Measurements from ENCODE around the gene RNF26. TPM values are rescaled to one million over a fixed set of nuclear protein-coding genes. Genes with fewer than 3 reads are reported as not detected.

Gene RNF26
- total and polyA plus RNA-seq, 2 of the 4 experiments (the other 2 are of a cell fraction), result 3.4 to 36.7 TPM

DNA sequence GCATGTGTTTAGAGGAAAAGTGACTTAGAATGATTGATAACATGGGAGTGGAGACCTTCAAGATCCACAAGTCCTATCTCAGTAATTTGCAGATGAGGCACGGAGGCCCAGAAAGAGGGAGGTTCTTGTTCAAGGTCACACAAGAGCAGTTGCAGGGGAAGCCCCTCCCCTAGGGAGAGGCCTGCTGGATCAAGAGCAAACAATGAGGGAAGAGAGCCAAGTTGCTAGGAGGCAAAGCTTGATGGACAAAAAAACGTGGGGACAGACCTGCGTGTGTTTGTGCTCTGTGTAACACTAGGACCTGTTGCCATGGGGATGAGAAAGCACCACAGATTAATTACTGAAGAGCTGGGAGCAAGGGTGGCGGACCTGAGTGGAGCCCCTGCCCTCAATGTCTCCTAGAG, 18.5 kb downstream of the RNF26 start:
- H3K4me1 ChIP-seq (ENCODE audit: control insufficient read depth, insufficient read depth, low read length), result no peaks in the 10 kb centered on the region
- 0% methylated on average over 2 of the region's 4 CpGs; no CpG with 5 or more reads in 1 of the 2 experiments for WGBS, 2 experiments (ENCODE audit: extremely low coverage in 2 of 2, insufficient read length in 1 of 2)
- DNase-seq (no peak), ATAC-seq (ENCODE audit: low read depth) (no peak)
- no peak overlapping the region for H2BK20ac ChIP-seq (ENCODE audit: low read depth, low read length)
- H3K4me2 ChIP-seq (ENCODE audit: low read depth, low read length), result no peak overlapping the region
- H3K27me3 ChIP-seq (ENCODE audit: control insufficient read depth, insufficient read depth, low read length), result peaks cover 18% of the 10 kb centered on the region
- dilution Hi-C loops (cut with HindIII; ENCODE audit: low sequenced_read_pairs, unreplicated experiment), result no loop called here
- CTCF ChIA-PET, result interaction anchor here (0.6 kb wide), 1 partner anchor 122 kb away, joined by 4 read pairs; no protein-coding TSS in a partner anchor
- H2BK15ac ChIP-seq (ENCODE audit: low read depth, low read length), result no peak overlapping the region
- H3K23ac ChIP-seq (ENCODE audit: low read depth, low read length), result no peak overlapping the region
- H3K36me3 ChIP-seq (ENCODE audit: control insufficient read depth, insufficient read depth, low read length), result no peaks in the 10 kb centered on the region
- POLR2A ChIA-PET (ENCODE audit: unreplicated experiment), result no interaction called here
- H3K9me1 ChIP-seq (ENCODE audit: insufficient read depth, low read length), result no peaks in the 10 kb centered on the region
- H4K5ac ChIP-seq (ENCODE audit: low read depth, low read length), result no peak overlapping the region
- H4K20me1 ChIP-seq (ENCODE audit: insufficient read depth, low read length), result no peaks in the 10 kb centered on the region
- H2BK120ac ChIP-seq (ENCODE audit: low read depth, low read length), result no peak overlapping the region
- no peak overlapping the region for H3K9ac ChIP-seq (ENCODE audit: low read depth, low read length)
- H3K4me3 ChIP-seq (ENCODE audit: insufficient read depth, low read depth, low read length), result no peak overlapping the region
- no peak overlapping the region for H2AK5ac ChIP-seq (ENCODE audit: low read depth, low read length)
- in situ Hi-C loops (cut with MboI; ENCODE audit: low sequenced_read_pairs), result loop anchor here (25.0 kb wide), 1 partner anchor 759 kb away; no protein-coding TSS in a partner anchor
- H4K8ac ChIP-seq (ENCODE audit: low read depth in 2 of 2, low read length in 2 of 2), result no peak overlapping the region
- BruUV-seq (replicated peaks), result no TSS peak
- H3K9me3 ChIP-seq (ENCODE audit: control insufficient read depth, insufficient read depth, low read length), result no peaks in the 10 kb centered on the region
- H3K79me1 ChIP-seq (ENCODE audit: low read depth in 1 of 2, low read length in 2 of 2), result no peaks in the 10 kb centered on the region
- no peak overlapping the region for H3K56ac ChIP-seq (ENCODE audit: extremely low read depth, insufficient read depth, low read length)
- no peak overlapping the region for H2BK5ac ChIP-seq (ENCODE audit: low read depth, low read length, poor library complexity, severe bottlenecking)
- peak overlapping the region; percentile 15 for H2AK9ac ChIP-seq (replicated peaks; ENCODE audit: low read depth, low read length, poor library complexity)
- no peak overlapping the region for H3K14ac ChIP-seq (replicated peaks; ENCODE audit: low read depth, low read length)
- TF ChIP-seq, protein P1, sequence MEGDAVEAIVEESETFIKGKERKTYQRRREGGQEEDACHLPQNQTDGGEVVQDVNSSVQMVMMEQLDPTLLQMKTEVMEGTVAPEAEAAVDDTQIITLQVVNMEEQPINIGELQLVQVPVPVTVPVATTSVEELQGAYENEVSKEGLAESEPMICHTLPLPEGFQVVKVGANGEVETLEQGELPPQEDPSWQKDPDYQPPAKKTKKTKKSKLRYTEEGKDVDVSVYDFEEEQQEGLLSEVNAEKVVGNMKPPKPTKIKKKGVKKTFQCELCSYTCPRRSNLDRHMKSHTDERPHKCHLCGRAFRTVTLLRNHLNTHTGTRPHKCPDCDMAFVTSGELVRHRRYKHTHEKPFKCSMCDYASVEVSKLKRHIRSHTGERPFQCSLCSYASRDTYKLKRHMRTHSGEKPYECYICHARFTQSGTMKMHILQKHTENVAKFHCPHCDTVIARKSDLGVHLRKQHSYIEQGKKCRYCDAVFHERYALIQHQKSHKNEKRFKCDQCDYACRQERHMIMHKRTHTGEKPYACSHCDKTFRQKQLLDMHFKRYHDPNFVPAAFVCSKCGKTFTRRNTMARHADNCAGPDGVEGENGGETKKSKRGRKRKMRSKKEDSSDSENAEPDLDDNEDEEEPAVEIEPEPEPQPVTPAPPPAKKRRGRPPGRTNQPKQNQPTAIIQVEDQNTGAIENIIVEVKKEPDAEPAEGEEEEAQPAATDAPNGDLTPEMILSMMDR (conservative IDR thresholded peaks at IDR 0.05; ENCODE audit: low read depth, low read length), result no peak
- TF ChIP-seq MAFK (IDR thresholded peaks at IDR 0.05; ENCODE audit: low read depth, low read length) (no peak), SMC3 (IDR thresholded peaks at IDR 0.05; ENCODE audit: low read depth, low read length) (no peak)
- no peak overlapping the region for H3K4ac ChIP-seq (ENCODE audit: low read depth, low read length)
- no peak overlapping the region for H4K91ac ChIP-seq (ENCODE audit: insufficient read depth, low read depth, low read length)
- no peak overlapping the region for H3K27ac ChIP-seq (ENCODE audit: insufficient read depth, low read length)
- intact Hi-C loops (cut with micrococcal nuclease), result no loop called here
- no peak overlapping the region for H3K18ac ChIP-seq (ENCODE audit: low read depth, low read length)
- H2AFZ ChIP-seq (replicated peaks; ENCODE audit: low read length, poor library complexity), result no peak overlapping the region

Data from IMR-90 (cell line).